ENCODE data around the gene AHSG. TPM values are rescaled to one million over a fixed set of nuclear protein-coding genes. Genes with fewer than 3 reads are reported as not detected.

The AHSG gene
- total and polyA plus RNA-seq, 5 donors from 2014 or later: not detected

DNA sequence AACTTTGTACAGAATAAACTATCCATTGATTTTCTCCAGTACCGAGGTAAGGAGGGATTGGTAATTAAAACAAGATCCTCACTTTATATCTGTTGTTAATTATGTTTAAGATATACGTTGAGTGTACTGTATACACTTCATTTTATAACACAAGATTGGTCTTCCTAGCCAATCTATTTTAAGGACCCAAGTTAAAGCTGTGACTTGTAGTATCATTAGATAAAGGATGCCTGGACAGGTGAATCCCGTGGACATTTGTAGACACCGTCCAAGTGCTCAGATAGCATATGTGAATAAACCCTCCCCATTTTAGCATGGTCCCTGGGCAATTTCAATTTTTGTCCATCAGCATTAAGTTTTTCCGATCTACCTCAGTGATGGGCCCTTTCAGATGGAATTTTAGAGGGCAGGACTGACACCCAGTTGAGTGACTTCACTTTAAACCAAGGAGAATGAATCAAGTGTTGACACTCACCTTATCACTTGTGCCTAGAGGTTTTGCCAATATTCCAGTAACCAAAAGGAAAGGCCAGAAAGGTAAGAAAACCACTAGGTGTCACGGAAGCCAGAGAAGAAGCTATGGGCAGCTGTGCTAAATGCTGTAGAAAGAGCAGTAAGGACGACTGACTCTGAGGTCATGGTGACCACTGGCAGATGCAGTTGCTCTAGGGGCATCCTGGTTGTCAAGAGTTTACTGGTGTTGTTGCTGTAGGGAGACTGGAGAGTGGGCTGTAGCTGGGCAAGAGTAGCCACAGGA, 9.2 kb downstream of the AHSG start:
- Mint-ChIP-seq H3K27ac (no peak overlapping the region), H3K4me1 (peaks cover 0 to 4% (median 3%) of the 10 kb centered on the region in 4 donors), H3K4me3 (no peak overlapping the region)

DNA sequence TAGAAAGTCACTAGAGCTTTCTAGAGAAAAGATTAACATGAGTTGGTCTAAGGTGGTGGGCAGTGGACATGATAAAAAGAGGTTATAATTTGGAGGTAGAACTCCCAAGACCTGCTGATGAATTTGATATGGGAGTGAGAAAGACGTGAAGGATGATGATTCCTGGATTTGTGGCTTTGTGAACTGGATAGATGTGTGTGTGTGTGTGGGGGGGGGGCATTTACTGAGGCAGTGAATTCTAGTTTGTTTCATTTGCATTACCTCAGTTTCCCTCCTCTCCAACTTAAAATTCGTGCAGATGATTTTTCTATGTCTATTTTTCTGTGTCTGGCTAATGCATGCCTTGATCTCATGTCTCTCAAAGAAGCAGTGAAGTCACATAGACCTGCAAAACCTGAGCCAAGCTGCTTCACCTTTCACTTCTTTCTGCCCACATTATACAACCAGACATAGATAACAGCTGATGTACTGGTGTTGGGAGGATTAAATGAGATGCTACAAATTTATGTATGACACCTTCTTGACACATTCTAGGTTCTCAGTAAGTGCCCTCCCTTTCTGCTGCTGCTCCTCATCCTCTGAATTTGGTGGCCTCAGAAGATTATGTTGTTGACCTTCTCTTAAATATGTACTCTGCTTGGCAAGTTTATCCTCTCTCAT, 9.9 kb downstream of the AHSG start:
- no peak overlapping the region for H3K4me3 ChIP-seq (ENCODE audit: low read depth, low read length)
- H3K4me1 ChIP-seq (ENCODE audit: control insufficient read depth, insufficient read depth, low read length, poor library complexity, severe bottlenecking): no peaks in the 10 kb centered on the region
- Mint-ChIP-seq H3K9me3 (no peaks in the 10 kb centered on the region), H3K4me1 (no peaks in the 10 kb centered on the region), H3K27ac (peak overlapping the region in 1 of 3 donors; percentile 38), H3K4me3 (no peak overlapping the region), H3K27me3 (peaks cover 9% of the 10 kb centered on the region), H3K36me3 (no peaks in the 10 kb centered on the region)
- peaks cover 17% of the 10 kb centered on the region for H3K27me3 ChIP-seq (ENCODE audit: control insufficient read depth, insufficient read depth, low read length)
- no peak for DNase-seq
- H3K9me3 ChIP-seq (ENCODE audit: control insufficient read depth in 2 of 2, low read length in 2 of 2): no peaks in the 10 kb centered on the region
- no peak overlapping the region for H3K27ac ChIP-seq (ENCODE audit: insufficient read depth, low read length, poor library complexity, severe bottlenecking)
- no peak for ATAC-seq (ENCODE audit: low read depth in 2 of 2)
- no peaks in the 10 kb centered on the region for H3K36me3 ChIP-seq (ENCODE audit: control insufficient read depth, insufficient read depth, low read length)

More for the DNA sequence above, 9.2 kb downstream of the AHSG start:
- H3K9me3 Mint-ChIP-seq: no peaks in the 10 kb centered on the region
- ATAC-seq (ENCODE audit: low read depth in 2 of 2) (no peak), DNase-seq (no peak)
- H3K4me1 ChIP-seq (ENCODE audit: control insufficient read depth, insufficient read depth, low read length, poor library complexity, severe bottlenecking): peaks cover 4% of the 10 kb centered on the region
- H3K9me3 ChIP-seq (ENCODE audit: control insufficient read depth in 2 of 2, low read length in 2 of 2): no peaks in the 10 kb centered on the region
- peaks cover 21% of the 10 kb centered on the region for H3K27me3 ChIP-seq (ENCODE audit: control insufficient read depth, insufficient read depth, low read length)
- H3K36me3 Mint-ChIP-seq: no peaks in the 10 kb centered on the region
- no peak overlapping the region for H3K4me3 ChIP-seq (ENCODE audit: low read depth, low read length)
- no peak overlapping the region for H3K27ac ChIP-seq (ENCODE audit: insufficient read depth, low read length, poor library complexity, severe bottlenecking)
- no peaks in the 10 kb centered on the region for H3K36me3 ChIP-seq (ENCODE audit: control insufficient read depth, insufficient read depth, low read length)
- H3K27me3 Mint-ChIP-seq: peaks cover 12% of the 10 kb centered on the region

DNA sequence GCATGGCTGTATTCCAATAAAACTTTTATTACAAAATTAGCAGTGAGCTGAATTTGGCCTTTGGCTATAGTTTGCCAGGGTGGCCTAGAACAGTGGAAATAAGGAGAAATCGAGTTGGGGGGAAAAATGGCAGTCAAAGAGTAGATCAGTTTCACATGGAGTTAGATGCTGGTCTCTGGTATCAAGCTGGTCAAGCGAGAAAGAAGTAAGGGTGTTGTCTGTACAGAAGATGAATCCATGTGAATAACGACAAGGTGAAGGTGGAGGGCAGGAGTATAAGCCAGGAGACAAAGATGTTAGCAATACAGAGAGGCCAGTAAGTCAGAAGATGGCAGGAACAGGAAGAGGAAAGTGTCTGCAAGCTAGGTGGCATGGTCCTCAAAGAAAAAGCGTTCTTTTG, 11.7 kb downstream of the AHSG start:
- Histone ChIP-seq H3K36me3 (ENCODE audit: control insufficient read depth, insufficient read depth, low read length) (no peaks in the 10 kb centered on the region), H3K4me1 (ENCODE audit: control insufficient read depth, insufficient read depth, low read length, poor library complexity, severe bottlenecking) (no peaks in the 10 kb centered on the region), H3K27me3 (ENCODE audit: control insufficient read depth, insufficient read depth, low read length) (peaks cover 11% of the 10 kb centered on the region), H3K27ac (ENCODE audit: insufficient read depth, low read length, poor library complexity, severe bottlenecking) (no peak overlapping the region), H3K9me3 (ENCODE audit: control insufficient read depth in 2 of 2, low read length in 2 of 2) (no peaks in the 10 kb centered on the region), H3K4me3 (ENCODE audit: low read depth, low read length) (no peak overlapping the region)
- Mint-ChIP-seq H3K27ac (no peak overlapping the region), H3K9me3 (peaks cover 0 to 1% (median 0%) of the 10 kb centered on the region in 7 donors), H3K4me1 (no peaks in the 10 kb centered on the region), H3K4me3 (no peak overlapping the region), H3K36me3 (no peaks in the 10 kb centered on the region), H3K27me3 (peaks cover 4% of the 10 kb centered on the region)
- ATAC-seq (ENCODE audit: low read depth in 2 of 2) (no peak), DNase-seq (no peak)

DNA sequence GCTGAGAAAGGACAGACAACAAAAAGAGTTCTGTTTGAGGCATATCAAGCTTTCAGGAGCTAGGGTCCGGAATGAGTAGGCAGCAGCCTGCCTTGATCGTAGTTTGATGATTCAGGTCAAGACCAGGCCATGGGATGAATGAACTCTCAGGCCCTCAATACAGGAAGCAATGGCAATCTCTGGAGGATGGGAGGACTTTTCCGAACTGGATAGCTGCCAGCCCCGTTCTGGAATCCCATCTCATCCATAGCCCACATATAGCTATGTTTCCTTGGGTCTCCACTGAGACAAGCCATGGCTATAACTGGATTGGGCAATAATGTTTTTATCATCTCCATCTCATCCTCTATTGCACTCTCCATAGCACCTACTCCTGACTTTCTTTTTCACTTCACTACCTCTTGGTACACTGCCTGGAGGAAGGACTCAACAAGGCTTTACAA, 12.8 kb downstream of the AHSG start:
- Histone ChIP-seq H3K27me3 (ENCODE audit: control insufficient read depth, insufficient read depth, low read length) (peaks cover 12% of the 10 kb centered on the region), H3K36me3 (ENCODE audit: control insufficient read depth, insufficient read depth, low read length) (no peaks in the 10 kb centered on the region), H3K4me3 (ENCODE audit: low read depth, low read length) (no peak overlapping the region), H3K9me3 (ENCODE audit: control insufficient read depth in 2 of 2, low read length in 2 of 2) (no peaks in the 10 kb centered on the region), H3K4me1 (ENCODE audit: control insufficient read depth, insufficient read depth, low read length, poor library complexity, severe bottlenecking) (no peaks in the 10 kb centered on the region), H3K27ac (ENCODE audit: insufficient read depth, low read length, poor library complexity, severe bottlenecking) (no peak overlapping the region)
- H3K27me3 Mint-ChIP-seq: peaks cover 6% of the 10 kb centered on the region
- no peak overlapping the region for H3K27ac Mint-ChIP-seq
- no peaks in the 10 kb centered on the region for H3K36me3 Mint-ChIP-seq
- peaks cover 0 to 1% (median 0%) of the 10 kb centered on the region in 7 donors for H3K9me3 Mint-ChIP-seq
- ATAC-seq (ENCODE audit: low read depth in 2 of 2): no peak
- H3K4me3 Mint-ChIP-seq: no peak overlapping the region
- H3K4me1 Mint-ChIP-seq: no peaks in the 10 kb centered on the region
- no peak for DNase-seq

DNA sequence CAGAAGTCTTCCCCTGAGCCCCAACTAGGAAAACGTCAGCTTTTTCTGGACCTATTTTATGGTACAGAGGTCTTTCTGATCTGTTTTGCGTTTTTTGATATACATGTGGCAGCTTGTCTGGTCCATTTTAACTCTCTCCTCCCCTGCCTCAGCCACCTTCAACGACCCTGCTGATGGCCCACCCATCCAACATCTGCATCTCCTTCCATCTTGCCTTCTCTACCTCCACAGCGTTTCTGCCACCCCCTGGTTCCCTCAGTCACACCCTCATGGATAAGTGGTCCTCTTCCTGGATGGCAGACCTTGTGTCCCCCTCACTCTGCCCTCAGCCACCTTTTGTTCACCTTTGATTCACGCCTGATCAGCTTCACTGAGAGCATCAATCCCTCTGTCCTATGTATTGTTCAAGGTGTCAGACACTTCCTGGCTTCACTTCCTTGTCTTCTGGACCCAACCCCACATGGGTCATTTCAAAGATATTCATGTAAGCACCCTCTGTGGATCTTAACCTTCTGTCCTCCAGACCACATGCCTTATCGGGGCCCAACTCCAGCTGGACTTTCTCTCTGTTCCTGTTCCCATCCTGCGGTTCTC, 13.5 kb downstream of the AHSG start:
- Histone ChIP-seq H3K4me3 (ENCODE audit: low read depth, low read length) (no peak overlapping the region), H3K27ac (ENCODE audit: insufficient read depth, low read length, poor library complexity, severe bottlenecking) (no peak overlapping the region), H3K36me3 (ENCODE audit: control insufficient read depth, insufficient read depth, low read length) (no peaks in the 10 kb centered on the region), H3K27me3 (ENCODE audit: control insufficient read depth, insufficient read depth, low read length) (peaks cover 18% of the 10 kb centered on the region), H3K9me3 (ENCODE audit: control insufficient read depth in 2 of 2, low read length in 2 of 2) (no peaks in the 10 kb centered on the region), H3K4me1 (ENCODE audit: control insufficient read depth, insufficient read depth, low read length, poor library complexity, severe bottlenecking) (no peaks in the 10 kb centered on the region)
- ATAC-seq (ENCODE audit: low read depth in 2 of 2): no peak
- H3K4me1 Mint-ChIP-seq: no peaks in the 10 kb centered on the region
- no peak overlapping the region for H3K27ac Mint-ChIP-seq
- peaks cover 6% of the 10 kb centered on the region for H3K27me3 Mint-ChIP-seq
- H3K4me3 Mint-ChIP-seq: no peak overlapping the region
- DNase-seq: no peak
- H3K36me3 Mint-ChIP-seq: no peaks in the 10 kb centered on the region
- peaks cover 0 to 2% (median 0%) of the 10 kb centered on the region in 7 donors for H3K9me3 Mint-ChIP-seq

DNA sequence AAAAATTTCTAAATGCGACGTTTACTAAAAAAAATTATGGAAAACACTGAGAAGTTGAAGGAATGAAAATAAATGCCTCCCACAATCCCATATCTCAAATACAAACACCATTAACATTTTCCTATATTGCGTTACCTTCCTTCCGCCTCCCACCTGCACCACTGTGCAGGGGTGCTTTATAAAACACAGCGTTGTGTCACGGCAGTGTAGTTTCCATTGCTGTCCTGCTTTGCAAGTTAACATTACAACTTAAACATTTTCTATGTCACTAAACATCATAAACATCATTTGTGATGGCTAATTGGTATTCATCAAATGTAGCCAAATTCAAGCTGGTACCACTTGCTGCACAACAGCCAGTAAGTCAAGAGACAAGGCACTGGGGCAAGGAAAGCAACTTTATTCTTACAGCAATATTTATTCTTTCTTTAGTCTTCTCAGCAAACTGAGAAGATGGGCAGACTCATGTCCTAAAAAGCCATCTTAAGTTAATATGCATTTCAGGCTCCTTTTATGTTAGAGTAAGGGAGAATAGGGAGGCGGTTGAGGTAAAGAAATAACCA, 15.1 kb downstream of the AHSG start:
- no peak overlapping the region for H3K27ac ChIP-seq (ENCODE audit: insufficient read depth, low read length, poor library complexity, severe bottlenecking)
- DNase-seq (no peak), ATAC-seq (ENCODE audit: low read depth in 2 of 2) (no peak)
- Mint-ChIP-seq H3K27ac (no peak overlapping the region), H3K9me3 (peaks cover 0 to 2% (median 0%) of the 10 kb centered on the region in 7 donors), H3K27me3 (peaks cover 10% of the 10 kb centered on the region), H3K36me3 (no peaks in the 10 kb centered on the region), H3K4me1 (no peaks in the 10 kb centered on the region), H3K4me3 (no peak overlapping the region)
- H3K4me1 ChIP-seq (ENCODE audit: control insufficient read depth, insufficient read depth, low read length, poor library complexity, severe bottlenecking): no peaks in the 10 kb centered on the region
- H3K36me3 ChIP-seq (ENCODE audit: control insufficient read depth, insufficient read depth, low read length): no peaks in the 10 kb centered on the region
- peaks cover 14% of the 10 kb centered on the region for H3K27me3 ChIP-seq (ENCODE audit: control insufficient read depth, insufficient read depth, low read length)
- no peaks in the 10 kb centered on the region for H3K9me3 ChIP-seq (ENCODE audit: control insufficient read depth in 2 of 2, low read length in 2 of 2)
- H3K4me3 ChIP-seq (ENCODE audit: low read depth, low read length): no peak overlapping the region

DNA sequence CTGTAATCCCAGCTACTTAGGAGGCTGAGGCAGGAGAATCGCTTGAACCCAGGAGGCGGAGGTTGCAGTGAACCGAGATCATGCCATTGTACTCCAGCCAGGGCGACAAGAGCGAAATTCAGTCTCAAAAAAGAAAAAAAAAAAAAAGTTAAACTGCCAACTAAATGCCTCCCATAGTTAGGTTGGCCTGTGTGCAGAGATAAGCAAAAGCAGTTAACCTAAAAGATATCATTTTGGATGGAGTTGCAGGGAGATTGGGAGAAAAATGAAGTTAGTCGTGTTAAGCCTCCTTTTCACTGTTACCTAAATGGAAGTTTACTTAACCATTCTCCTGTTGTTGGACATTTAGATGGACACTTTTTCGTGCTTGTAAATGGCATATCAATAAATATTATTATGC, 15.9 kb downstream of the AHSG start:
- H3K27me3 Mint-ChIP-seq: peaks cover 10% of the 10 kb centered on the region
- H3K4me3 Mint-ChIP-seq: no peak overlapping the region
- DNase-seq: no peak
- no peaks in the 10 kb centered on the region for H3K36me3 Mint-ChIP-seq
- Histone ChIP-seq H3K4me1 (ENCODE audit: control insufficient read depth, insufficient read depth, low read length, poor library complexity, severe bottlenecking) (no peaks in the 10 kb centered on the region), H3K27me3 (ENCODE audit: control insufficient read depth, insufficient read depth, low read length) (peaks cover 14% of the 10 kb centered on the region), H3K27ac (ENCODE audit: insufficient read depth, low read length, poor library complexity, severe bottlenecking) (no peak overlapping the region), H3K36me3 (ENCODE audit: control insufficient read depth, insufficient read depth, low read length) (no peaks in the 10 kb centered on the region), H3K4me3 (ENCODE audit: low read depth, low read length) (no peak overlapping the region), H3K9me3 (ENCODE audit: control insufficient read depth in 2 of 2, low read length in 2 of 2) (no peaks in the 10 kb centered on the region)
- ATAC-seq (ENCODE audit: low read depth in 2 of 2): no peak
- H3K27ac Mint-ChIP-seq: no peak overlapping the region
- H3K4me1 Mint-ChIP-seq: no peaks in the 10 kb centered on the region
- H3K9me3 Mint-ChIP-seq: peaks cover 0 to 2% (median 0%) of the 10 kb centered on the region in 7 donors
